ENCODE results near the gene METRNL.

DNA sequence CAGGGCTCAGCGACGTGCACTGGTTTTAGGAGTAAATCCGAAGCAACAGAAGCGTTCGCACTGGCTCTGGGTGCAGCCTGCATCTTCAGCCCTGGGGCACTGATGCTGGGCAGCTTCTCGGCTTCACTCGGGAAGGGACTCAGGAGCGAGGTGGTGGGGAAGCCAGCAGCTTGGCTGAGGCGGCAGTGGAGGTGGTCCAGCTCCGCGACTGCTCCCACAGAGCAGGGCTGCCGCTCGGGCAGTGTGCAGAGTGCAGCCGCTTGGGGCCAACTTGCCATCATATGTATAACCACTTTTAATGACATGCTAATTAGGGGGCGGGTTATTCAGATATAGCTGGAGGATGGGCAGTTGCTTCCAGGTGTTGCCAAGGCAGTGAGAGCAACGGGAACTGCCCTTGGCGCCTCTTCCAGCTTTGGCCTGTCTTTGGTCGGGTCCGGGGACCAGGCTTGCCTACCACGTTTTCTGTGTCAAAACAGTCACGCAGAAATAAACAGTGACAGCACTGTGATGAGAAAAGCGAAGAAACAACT lies 26.7 kb downstream of the METRNL start:
- TF ChIP-seq, protein P1, sequence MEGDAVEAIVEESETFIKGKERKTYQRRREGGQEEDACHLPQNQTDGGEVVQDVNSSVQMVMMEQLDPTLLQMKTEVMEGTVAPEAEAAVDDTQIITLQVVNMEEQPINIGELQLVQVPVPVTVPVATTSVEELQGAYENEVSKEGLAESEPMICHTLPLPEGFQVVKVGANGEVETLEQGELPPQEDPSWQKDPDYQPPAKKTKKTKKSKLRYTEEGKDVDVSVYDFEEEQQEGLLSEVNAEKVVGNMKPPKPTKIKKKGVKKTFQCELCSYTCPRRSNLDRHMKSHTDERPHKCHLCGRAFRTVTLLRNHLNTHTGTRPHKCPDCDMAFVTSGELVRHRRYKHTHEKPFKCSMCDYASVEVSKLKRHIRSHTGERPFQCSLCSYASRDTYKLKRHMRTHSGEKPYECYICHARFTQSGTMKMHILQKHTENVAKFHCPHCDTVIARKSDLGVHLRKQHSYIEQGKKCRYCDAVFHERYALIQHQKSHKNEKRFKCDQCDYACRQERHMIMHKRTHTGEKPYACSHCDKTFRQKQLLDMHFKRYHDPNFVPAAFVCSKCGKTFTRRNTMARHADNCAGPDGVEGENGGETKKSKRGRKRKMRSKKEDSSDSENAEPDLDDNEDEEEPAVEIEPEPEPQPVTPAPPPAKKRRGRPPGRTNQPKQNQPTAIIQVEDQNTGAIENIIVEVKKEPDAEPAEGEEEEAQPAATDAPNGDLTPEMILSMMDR (conservative IDR thresholded peaks at IDR 0.05): no peak
- no peak for TF ChIP-seq ZFX (IDR thresholded peaks at IDR 0.05)

Data from C4-2B (cell line).